GM12874 (cell line): ENCODE data around the gene CDHR4.

Experiments used
- TF ChIP-seq, protein P1 (sequence below): IDR thresholded peaks from 2 replicates; pipeline ENCODE4 v1.5.1; 2011; ENCODE audit warnings: low read depth, mild to moderate bottlenecking, control low read depth, low read length, moderate library complexity; ENCODE audit not compliant: insufficient read depth

Gene CDHR4

DNA sequence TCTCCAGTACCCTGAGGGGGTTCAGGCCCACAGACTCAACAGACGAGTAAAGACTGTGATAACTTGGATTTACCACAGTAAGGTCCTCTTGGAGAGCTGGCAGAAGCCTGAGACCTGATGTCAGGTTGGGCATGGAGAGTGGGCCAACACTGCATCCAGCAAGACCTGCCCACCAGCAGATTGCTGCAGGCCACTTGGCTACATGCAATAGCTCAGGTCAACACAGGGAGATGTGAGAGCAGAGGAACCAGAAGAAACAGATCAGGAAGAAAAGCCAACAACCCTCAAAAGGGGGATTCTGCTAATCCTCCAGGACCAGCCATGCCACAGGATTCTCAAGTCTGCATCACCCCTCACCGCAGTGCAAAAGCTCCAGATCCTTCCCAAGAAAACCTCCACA is 11.6 kb downstream of the CDHR4 start:
- TF ChIP-seq, protein P1, sequence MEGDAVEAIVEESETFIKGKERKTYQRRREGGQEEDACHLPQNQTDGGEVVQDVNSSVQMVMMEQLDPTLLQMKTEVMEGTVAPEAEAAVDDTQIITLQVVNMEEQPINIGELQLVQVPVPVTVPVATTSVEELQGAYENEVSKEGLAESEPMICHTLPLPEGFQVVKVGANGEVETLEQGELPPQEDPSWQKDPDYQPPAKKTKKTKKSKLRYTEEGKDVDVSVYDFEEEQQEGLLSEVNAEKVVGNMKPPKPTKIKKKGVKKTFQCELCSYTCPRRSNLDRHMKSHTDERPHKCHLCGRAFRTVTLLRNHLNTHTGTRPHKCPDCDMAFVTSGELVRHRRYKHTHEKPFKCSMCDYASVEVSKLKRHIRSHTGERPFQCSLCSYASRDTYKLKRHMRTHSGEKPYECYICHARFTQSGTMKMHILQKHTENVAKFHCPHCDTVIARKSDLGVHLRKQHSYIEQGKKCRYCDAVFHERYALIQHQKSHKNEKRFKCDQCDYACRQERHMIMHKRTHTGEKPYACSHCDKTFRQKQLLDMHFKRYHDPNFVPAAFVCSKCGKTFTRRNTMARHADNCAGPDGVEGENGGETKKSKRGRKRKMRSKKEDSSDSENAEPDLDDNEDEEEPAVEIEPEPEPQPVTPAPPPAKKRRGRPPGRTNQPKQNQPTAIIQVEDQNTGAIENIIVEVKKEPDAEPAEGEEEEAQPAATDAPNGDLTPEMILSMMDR: no peak

DNA sequence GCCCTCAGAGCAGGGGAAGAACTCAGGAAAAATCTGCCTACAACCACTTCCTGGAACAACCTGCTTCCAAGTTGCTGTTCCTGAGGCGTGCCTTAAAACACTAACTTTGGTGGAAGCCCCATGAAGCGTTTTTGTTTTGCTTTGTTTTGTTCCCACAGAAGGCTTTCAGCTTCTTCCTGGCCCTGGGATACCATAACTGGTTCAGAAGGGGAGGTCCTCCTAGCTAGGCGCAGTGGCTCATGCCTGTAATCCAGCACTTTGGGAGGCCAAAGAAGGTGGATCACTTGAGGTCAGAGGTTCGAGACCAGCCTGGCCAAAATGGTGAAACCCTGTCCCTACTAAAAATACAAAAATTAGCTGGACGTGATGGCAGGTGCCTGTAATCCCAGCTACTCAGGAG is 12.1 kb downstream of the CDHR4 start:
- TF ChIP-seq, protein P1: no peak

DNA sequence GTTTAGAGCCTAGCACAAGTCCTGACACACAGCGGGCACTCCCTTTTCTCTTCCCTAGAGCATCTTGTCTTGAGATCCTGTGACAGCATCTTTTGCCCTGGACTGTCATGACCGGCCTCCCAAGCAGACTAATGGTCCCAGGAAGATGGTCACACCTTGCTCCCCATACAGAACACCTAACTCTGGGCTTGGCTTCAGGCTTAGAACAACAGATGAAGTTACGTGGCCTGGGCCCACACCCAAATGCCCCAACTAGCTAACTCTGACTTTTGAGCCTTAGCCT is 12.6 kb downstream of the CDHR4 start:
- TF ChIP-seq, protein P1: no peak

DNA sequence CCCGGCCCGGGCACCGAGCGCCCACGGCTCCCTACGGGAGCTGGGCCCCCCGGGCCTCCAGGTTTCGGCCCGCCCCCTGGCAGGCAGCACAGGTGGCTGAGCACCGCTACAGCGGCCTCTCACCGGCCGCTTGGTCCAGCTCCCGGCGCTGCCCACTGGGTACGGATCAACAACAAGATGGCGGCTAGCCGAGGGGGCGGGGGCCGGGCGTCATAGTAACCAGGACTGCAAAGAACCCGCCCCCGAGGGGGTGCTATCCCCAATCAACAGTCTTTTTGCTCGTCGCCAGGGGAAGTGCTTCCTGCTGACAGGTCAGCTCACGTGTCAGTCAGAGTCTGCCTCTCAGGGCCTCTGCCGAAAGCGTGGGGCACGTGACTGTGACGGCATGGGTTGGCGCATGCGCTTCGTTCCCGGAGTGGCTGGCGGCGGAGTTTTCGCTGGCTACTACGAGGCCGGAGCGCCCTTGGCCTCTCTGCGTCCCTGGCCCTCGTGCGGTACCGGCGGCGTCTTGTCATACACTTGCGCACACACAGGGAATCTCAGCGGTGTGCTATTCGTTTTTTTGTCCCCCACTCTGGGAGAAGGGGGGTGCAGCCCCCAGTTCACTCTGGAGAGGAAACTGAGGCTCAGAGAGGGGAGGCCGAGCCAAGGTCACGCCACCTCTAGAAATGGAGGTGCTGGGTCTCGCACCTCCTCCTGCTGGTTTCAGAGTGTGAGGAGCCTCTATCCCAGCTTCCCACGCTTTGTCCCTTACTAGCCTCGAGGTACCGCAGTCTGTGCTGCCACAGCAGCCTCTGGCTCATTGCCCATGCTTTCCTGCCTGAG is 13.1 kb downstream of the CDHR4 start, which contains the start of gene IP6K1:
Gene IP6K1 (minus strand): TSS at position 186 of the 825 bp plus-strand sequence. CDS start 38,502 bp downstream, outside the sequence.
- TF ChIP-seq, protein P1: 0 out of 2 replicates have a peak, but pooled peaks have one; percentile 0

DNA sequence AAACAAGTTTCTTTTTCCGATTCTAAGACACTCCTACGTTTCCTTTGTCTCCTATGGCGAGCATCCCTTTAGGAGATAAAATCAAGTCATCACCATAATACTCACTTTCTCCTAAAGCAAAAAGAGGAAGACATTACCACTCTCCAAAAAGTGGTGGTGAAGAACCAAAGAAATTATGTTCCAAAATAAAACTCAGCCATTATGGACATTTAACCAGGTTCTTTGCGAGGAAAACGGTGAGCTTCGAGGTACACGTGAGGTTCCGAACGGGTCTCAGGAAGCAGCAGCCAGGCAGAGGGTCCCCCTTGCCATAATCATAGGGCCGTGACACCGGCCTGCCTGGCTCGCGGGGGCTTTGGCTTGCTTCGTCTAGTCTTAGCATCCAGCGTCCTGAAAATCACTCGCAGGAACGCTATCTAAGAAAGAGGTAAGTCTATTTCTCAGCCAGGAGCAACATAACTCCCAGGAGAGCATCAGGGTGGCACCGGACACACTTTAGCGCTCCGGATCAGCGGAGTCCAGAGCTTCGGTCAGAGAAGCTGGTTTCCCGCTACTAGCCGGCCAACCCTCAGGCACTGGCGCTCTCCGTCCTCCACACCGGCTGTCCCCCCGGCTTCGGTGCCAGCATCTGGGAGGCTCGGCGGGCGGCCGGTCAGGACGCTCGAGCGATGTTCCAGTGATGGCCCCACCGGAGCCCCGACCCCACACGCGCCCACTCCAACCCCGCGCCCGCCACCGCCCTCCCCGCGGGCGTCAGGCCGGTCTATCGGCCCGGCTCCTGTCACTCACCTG is 13.9 kb downstream of the CDHR4 start:
- TF ChIP-seq, protein P1: no peak

DNA sequence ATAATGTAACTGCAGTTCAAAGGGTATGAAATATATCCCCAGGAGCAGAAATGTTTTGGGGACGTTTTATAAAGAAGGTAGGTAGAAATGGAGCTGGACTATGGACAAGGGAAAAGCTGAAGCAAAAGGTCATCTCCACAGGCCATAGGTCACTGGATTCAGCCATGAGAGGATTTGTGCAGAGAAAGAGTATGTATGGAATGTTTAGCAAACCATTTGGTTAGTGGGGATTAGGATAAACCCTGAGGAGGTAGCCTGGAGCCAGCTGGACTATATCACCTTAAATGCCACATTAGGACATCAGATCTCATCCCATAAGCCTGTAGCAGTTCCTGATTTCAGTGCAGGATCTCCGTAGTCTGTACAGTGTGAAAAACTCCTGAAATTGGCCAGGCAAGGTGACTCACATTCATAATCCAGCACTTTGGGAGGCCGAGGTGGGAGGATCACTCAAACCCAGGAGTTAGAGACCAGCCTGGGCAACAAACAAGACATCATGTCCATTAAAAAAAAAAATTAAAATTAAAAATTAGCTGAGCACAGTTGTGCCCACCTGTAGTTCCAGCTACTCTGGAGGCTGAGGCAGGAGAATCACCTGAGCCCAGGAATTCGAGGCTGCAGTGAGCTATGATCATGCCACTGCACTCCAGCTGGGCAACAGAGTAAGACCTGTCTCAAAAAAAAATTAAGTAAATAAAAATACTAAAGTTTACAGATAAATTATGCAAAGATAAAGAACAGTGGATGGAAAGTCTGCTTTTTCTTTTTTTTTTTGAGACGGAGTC is 18.1 kb downstream of the CDHR4 start:
- TF ChIP-seq, protein P1: no peak
